ENCODE measurements around the gene HSD17B1. TPM values are rescaled to one million over a fixed set of nuclear protein-coding genes. Genes with fewer than 3 reads are reported as not detected.

The HSD17B1 gene
- total RNA-seq, 4 donors from 2014 or later: 0.41 to 2.2 (median 0.95) TPM; not detected in 1

DNA sequence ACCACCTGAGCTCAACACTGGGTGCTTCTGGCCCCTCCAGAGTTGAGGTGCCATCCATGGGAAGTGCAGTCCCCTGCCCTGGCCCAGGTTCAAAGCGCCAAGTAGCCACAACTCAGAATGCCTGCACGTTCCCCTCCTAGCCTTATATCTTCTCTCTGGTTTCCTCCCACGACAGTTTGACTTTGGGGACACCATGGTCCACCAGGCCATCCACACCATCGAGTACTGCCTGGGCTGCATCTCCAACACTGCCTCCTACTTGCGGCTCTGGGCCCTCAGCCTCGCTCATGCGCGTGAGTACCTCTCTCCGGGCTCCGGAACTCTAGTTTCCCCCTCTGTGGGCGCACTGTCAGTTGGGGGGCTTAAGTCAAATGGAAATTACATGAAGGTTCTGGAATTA lies 39.0 kb upstream of the HSD17B1 start:
- WGBS, 2 donors (ENCODE audit: low coverage in 1 of 2): 89 to 97% methylated on average over 5 to 11 of the region's 11 CpGs
- peak overlapping the region; percentile 40 to 64 (median 46) for H3K27ac ChIP-seq
- no peaks in the 10 kb centered on the region for H3K9me3 ChIP-seq
- peaks cover 0 to 10% (median 0%) of the 10 kb centered on the region in 4 donors for H3K36me3 ChIP-seq
- intact Hi-C loops (cut with DNase I; ENCODE audit: low total_unique reads) (no loop called here), in situ Hi-C loops (cut with MboI; ENCODE audit: low pct_ligation_motif_present in 1 of 4, low pct_unique_long_range_greater_than_20kb in 1 of 4, low sequenced_read_pairs in 3 of 4) (loop anchor here in 2 of 4 donors (5.0 to 25.0 kb wide), 4 partner anchors 86 to 201 kb away; partner anchors contain the start of gene CAVIN1 (in 1 of the 2))
- H3K27me3 ChIP-seq: no peaks in the 10 kb centered on the region
- peaks cover 11 to 35% (median 17%) of the 10 kb centered on the region in 4 donors for H3K4me1 ChIP-seq
- no peak overlapping the region for H3K4me3 ChIP-seq
- no peak for DNase-seq
- TF ChIP-seq POLR2AphosphoS5 (IDR thresholded peaks at IDR 0.05): no peak
- TF ChIP-seq POLR2A (IDR thresholded peaks at IDR 0.05): no peak
- TF ChIP-seq, protein P1, sequence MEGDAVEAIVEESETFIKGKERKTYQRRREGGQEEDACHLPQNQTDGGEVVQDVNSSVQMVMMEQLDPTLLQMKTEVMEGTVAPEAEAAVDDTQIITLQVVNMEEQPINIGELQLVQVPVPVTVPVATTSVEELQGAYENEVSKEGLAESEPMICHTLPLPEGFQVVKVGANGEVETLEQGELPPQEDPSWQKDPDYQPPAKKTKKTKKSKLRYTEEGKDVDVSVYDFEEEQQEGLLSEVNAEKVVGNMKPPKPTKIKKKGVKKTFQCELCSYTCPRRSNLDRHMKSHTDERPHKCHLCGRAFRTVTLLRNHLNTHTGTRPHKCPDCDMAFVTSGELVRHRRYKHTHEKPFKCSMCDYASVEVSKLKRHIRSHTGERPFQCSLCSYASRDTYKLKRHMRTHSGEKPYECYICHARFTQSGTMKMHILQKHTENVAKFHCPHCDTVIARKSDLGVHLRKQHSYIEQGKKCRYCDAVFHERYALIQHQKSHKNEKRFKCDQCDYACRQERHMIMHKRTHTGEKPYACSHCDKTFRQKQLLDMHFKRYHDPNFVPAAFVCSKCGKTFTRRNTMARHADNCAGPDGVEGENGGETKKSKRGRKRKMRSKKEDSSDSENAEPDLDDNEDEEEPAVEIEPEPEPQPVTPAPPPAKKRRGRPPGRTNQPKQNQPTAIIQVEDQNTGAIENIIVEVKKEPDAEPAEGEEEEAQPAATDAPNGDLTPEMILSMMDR (IDR thresholded peaks at IDR 0.05): no peak
- TF ChIP-seq EP300 (IDR thresholded peaks at IDR 0.05; ENCODE audit: low read depth): no peak

DNA sequence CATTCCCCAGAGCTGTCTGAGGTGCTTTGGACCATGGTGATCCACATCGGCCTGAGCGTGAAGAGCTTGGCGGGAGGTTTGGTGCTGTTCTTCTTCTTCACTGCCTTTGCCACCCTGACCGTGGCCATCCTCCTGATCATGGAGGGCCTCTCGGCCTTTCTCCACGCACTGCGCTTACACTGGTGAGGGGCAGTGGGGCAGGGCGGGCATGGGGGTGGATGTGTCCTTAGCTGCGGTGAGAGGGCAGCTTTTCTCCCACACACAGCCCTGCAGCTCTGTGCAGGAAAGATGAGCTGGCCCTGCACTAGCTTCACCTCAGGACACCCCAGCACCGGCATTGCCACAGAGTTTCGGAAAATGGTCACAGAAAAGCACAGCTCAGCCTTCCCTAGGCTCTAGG lies 38.4 kb upstream of the HSD17B1 start:
- TF ChIP-seq POLR2A (IDR thresholded peaks at IDR 0.05) (no peak), POLR2AphosphoS5 (IDR thresholded peaks at IDR 0.05) (no peak), EP300 (IDR thresholded peaks at IDR 0.05; ENCODE audit: low read depth) (no peak)
- TF ChIP-seq, protein P1 (IDR thresholded peaks at IDR 0.05): no peak
- Histone ChIP-seq H3K9me3 (no peaks in the 10 kb centered on the region), H3K4me1 (peaks cover 17 to 35% (median 23%) of the 10 kb centered on the region in 4 donors), H3K27ac (no peak overlapping the region), H3K4me3 (no peak overlapping the region), H3K27me3 (no peaks in the 10 kb centered on the region), H3K36me3 (peaks cover 0 to 10% (median 0%) of the 10 kb centered on the region in 4 donors)
- intact Hi-C loops (cut with DNase I; ENCODE audit: low total_unique reads): no loop called here
- no peak for DNase-seq
- in situ Hi-C loops (cut with MboI; ENCODE audit: low pct_ligation_motif_present in 1 of 4, low pct_unique_long_range_greater_than_20kb in 1 of 4, low sequenced_read_pairs in 3 of 4): loop anchor here in 2 of 4 donors (5.0 to 25.0 kb wide), 4 partner anchors 87 to 202 kb away; partner anchors contain the start of gene CAVIN1 (in 1 of the 2)
- WGBS, 2 donors (ENCODE audit: low coverage in 1 of 2): 98% methylated on average over 10 of the region's 11 CpGs; no CpG with 5 or more reads in 1 of the 2 donors

DNA sequence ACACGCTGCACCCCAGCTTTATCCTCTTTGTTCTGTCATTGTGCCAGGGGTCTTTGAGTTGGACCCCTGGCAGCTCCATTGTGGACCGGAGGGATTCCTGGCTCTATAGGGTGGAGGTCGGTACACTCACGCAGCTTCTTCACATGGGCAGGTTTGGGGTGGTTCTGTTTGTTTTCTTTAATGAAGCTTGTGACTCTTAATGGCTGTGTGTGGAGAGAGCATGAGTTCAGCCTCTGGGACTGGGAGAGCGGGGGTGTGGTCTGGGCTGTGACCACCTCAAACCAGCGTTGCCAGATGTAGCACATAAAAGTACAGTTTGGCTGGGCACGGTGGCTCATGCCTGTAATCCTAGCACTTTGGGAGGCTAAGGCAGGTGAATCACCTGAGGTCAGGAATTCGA lies 37.9 kb upstream of the HSD17B1 start:
- no peaks in the 10 kb centered on the region for H3K27me3 ChIP-seq
- H3K4me3 ChIP-seq: no peak overlapping the region
- no peak overlapping the region for H3K27ac ChIP-seq
- H3K9me3 ChIP-seq: no peaks in the 10 kb centered on the region
- no peak for DNase-seq
- peaks cover 23 to 40% (median 29%) of the 10 kb centered on the region in 4 donors for H3K4me1 ChIP-seq
- TF ChIP-seq POLR2A (IDR thresholded peaks at IDR 0.05): no peak
- no peak for TF ChIP-seq POLR2AphosphoS5 (IDR thresholded peaks at IDR 0.05)
- TF ChIP-seq, protein P1 (IDR thresholded peaks at IDR 0.05): no peak
- no peak for TF ChIP-seq EP300 (IDR thresholded peaks at IDR 0.05; ENCODE audit: low read depth)
- 86% methylated on average over 8 of the region's 8 CpGs; no CpG with 5 or more reads in 1 of the 2 donors for WGBS, 2 donors (ENCODE audit: low coverage in 1 of 2)
- peaks cover 0 to 10% (median 0%) of the 10 kb centered on the region in 4 donors for H3K36me3 ChIP-seq
- intact Hi-C loops (cut with DNase I; ENCODE audit: low total_unique reads) (no loop called here), in situ Hi-C loops (cut with MboI; ENCODE audit: low pct_ligation_motif_present in 1 of 4, low pct_unique_long_range_greater_than_20kb in 1 of 4, low sequenced_read_pairs in 3 of 4) (loop anchor here in 2 of 4 donors (5.0 to 25.0 kb wide), 4 partner anchors 88 to 203 kb away; partner anchors contain the start of gene CAVIN1 (in 1 of the 2))

DNA sequence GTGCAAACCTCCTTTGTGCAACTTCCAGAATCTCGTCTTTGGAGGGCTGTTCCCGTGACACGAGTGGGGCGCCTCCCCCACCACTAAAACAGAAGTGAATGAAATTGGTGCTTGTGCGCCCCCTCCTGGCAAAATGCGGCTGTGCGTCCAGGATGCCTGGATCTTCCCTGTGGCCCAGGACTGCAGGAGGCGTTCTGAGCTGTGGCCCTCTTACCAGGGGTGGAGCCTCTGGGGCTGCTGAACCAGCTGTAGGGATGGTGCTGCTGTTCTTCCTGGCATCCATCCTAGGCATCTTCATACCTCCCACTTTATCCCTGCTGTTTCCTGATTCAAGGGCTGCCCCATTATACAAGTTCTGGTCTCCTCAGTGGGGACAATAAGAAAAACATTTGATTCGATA lies 35.2 kb upstream of the HSD17B1 start:
- intact Hi-C loops (cut with DNase I; ENCODE audit: low total_unique reads) (no loop called here), in situ Hi-C loops (cut with MboI; ENCODE audit: low pct_ligation_motif_present in 1 of 4, low pct_unique_long_range_greater_than_20kb in 1 of 4, low sequenced_read_pairs in 3 of 4) (loop anchor here in 2 of 4 donors (25.0 kb wide), 3 partner anchors 105 to 205 kb away; partner anchors contain the start of gene CAVIN1 (in 1 of the 2))
- TF ChIP-seq POLR2A (IDR thresholded peaks at IDR 0.05): no peak
- TF ChIP-seq, protein P1 (IDR thresholded peaks at IDR 0.05): peak; percentile 92 to 98 (median 95)
- peak in 2 of 3 donors; percentile 33 to 45 for TF ChIP-seq POLR2AphosphoS5 (IDR thresholded peaks at IDR 0.05)
- TF ChIP-seq EP300 (IDR thresholded peaks at IDR 0.05; ENCODE audit: low read depth): no peak
- peak; percentile 91 for DNase-seq
- Histone ChIP-seq H3K27me3 (no peaks in the 10 kb centered on the region), H3K4me3 (no peak overlapping the region), H3K9me3 (no peaks in the 10 kb centered on the region), H3K4me1 (peaks cover 48 to 64% (median 55%) of the 10 kb centered on the region in 4 donors), H3K36me3 (peaks cover 0 to 10% (median 0%) of the 10 kb centered on the region in 4 donors), H3K27ac (peak overlapping the region; percentile 89 to 98 (median 92))
- 8% methylated on average over 2 to 9 of the region's 9 CpGs for WGBS, 2 donors (ENCODE audit: low coverage in 1 of 2)
